Stimulated activated CD4-positive, alpha-beta T cell treated with anti-CD3 and anti-CD28 coated beads, TNF-alpha, amount 100 ng/mL, for 1 hour (primary cell): ENCODE results near the gene TRMT11.
"Not testable (repeated sequence)": the region's sequence is repeated elsewhere in the genome, so short reads cannot be mapped to it uniquely, and the experiment has no call there.

Experiments
- DNase-seq, 3 donors: peaks; one replicate each; pipeline ENCODE4 v3.0.0-alpha.2; 2020; ENCODE audit warnings: low read depth in 3 of 3, low spot score in 1 of 3

The TRMT11 gene

DNA sequence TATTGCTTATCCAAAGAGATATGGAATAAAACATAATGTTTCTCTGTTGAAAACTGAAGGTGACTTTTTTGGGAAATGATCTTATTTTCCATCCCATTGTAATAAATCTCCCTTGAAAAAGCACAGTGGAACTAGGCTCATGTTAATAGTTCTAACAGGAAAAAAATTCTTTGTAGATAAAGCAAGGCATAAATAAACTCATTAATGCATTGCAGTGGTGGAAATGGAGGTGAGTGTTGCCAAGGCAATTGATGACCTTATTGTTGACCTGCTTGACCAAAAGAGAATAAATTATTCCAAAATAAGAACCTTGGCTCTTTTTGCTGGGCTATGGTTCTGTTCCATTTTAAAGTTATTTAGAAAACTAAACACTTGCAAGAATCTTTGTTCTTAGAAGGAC lies 55.2 kb downstream of the TRMT11 start:
- no peak for DNase-seq

DNA sequence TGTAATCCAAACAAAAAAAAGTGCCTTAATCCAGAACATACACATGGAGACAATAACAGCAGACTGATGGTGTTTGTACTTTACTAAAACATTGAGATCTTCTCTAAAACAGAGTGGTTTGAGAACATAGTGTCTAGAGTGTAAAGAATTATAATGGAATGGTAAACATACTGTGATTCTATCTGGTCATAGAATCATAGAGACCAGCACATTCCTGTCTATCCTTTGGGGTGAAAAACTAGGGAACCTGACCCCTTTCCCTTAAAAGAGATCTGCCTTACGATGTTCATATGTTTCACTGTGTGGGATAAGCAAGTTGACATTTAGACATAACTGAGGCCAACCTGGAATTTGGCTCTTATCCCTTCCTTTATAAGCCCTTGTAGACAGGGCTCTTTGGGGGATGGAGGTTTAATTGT lies 55.7 kb downstream of the TRMT11 start:
- DNase-seq = no peak

- DNase-seq = no peak
These were observed 61.3 kb downstream of the TRMT11 start for GRCh38 chr6:126047648-126048047.

- DNase-seq = no peak
These were observed 62.3 kb downstream of the TRMT11 start for GRCh38 chr6:126048635-126049034.

GRCh38 chr6:126050795-126051194 lies 64.5 kb downstream of the TRMT11 start:
- no peak for DNase-seq

DNA sequence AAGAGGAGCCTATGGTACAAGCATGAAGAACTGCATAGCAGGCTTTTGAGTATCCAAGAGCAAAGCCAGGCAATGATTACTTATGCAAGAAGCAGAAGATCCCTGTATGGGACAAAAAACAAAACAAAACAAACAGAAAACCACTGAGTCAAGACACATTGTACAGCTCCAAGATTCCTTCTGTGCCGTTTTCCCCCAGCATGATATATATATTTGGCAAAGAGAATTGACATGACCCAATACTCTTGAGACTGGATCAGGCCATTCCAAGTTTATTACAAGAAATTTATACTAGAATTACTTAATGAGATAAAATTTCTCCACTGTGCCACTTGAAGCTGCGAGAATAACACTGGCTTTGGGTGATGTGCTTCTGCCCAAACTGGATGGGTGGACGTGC lies 65.5 kb downstream of the TRMT11 start:
- no peak for DNase-seq

GRCh38 chr6:126052485-126052884 lies 66.1 kb downstream of the TRMT11 start:
- DNase-seq = no peak

- DNase-seq = no peak
These were observed 67.9 kb downstream of the TRMT11 start for GRCh38 chr6:126054258-126054702.

DNA sequence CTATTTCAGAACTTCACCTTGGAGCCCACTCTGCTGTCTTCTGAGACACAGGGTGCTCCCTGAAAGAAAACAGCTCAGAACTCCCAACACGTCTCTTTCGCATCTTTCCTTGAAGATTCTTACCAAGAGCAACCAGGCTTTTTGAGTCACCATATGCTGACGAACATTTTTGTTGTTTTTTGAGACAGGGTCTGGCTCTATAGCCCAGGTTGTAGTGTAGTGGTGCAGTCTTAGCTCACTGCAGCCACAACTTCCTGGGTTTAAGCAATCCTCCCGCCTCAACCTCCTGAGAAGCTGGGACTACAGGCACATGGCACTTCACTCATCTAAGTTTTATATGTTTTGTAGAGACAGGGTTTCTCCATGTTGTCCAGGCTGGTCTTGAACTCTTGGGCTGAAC lies 68.5 kb downstream of the TRMT11 start:
- no peak for DNase-seq

DNA sequence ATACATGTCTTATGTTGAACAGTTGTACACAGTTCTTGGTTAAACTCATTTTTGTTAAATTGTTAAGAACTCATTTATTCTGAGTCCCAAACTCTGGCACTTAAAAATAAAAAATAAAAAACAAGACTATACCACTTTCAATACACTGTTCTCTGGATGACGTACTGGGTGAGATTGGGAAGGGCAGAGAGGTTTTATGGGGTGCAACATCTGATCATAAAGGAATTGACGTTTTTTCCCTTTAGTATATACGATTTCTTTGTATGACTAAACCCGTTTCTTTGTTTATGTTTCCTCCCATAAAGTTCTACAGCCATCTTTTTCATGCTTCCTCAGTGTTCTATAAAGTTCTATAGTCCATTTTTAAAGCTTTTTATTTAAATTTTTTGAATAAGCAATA lies 69.1 kb downstream of the TRMT11 start:
- no peak for DNase-seq

- no peak for DNase-seq
These were observed 70.1 kb downstream of the TRMT11 start for GRCh38 chr6:126056355-126057004.

GRCh38 chr6:126058085-126058484 lies 71.7 kb downstream of the TRMT11 start:
- DNase-seq = not testable (repeated sequence)

DNA sequence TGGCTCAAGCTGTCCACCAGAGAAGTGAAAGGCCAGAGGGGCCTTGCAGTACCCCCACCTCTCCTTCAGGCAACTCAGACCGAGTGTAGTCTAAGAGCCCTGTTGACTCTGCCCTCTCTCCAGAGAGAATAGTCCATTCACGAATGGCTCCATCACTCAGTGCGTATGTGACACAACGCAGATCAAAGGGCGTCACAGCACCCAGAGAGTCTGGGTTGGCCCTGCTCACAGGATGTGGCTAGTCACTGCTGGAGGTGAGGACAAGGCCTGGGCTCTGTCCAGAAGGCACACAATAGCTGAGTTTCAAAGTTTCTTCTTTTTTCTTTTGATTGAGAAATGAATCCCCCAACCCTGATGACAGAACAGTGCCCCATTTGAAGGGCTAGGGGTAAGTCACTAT lies 74.1 kb downstream of the TRMT11 start:
- DNase-seq = no peak

DNA sequence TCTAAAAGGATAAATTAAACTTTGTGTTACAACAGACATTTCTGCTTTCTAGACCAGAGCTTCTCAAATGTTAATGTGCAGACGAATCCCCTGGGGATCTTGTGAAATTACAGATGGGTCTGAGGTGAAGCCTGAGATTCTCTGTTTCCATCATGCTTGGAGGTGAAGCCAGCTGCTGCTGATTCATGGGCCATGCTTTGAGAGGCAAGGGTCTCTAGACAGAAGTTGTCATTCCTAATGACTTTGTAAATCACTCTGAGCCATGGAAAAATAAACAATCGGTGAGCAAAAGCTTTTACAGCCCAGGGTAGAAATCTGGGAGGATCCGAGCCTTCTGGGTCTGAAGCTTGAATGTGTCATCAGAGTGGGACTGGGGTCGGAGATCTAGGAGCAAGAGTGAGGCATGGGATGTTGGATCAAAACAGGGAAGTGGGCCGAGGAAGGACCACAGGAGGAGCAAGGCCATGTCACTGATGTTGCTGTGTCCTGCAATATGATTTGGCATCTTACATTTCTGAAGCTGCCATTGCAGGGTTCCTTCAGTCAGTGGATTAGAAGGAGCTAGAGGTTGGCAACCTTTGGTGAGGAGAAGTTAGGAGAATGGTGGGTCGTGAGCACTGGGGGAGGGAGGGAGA lies 77.3 kb downstream of the TRMT11 start:
- no peak for DNase-seq

- no peak for DNase-seq
These were observed 78.0 kb downstream of the TRMT11 start for GRCh38 chr6:126064257-126064747.

DNA sequence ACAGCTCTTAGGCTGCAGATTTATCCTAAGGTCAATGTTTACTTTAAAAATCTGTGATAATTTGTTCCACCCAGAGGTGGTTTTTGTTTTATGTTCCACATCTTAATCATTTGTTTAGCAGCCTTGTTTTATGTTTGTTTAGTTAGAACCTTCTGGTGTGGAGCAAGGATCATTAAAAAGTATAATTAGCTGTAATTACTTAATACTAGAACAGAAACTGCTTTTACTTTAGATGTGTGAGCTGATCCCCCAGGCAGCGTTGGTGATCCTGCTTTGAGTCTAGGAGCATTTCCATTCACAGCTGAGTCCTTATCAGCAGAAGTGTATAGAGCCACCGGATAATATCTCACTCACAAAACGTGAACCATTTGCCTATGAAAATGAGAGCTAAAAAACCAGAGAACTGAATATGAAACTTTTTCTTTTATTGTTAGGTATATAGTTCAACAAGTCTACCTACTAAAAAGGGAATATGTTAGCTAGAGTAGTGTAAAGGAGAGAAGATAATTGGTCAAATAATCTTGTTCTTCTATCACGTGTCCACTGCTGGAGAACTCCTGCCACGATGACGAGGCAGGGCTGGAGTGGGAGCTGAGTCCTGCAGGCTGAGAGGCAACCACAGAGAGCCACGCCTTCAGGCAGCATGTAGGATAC lies 78.5 kb downstream of the TRMT11 start:
- DNase-seq = no peak

DNA sequence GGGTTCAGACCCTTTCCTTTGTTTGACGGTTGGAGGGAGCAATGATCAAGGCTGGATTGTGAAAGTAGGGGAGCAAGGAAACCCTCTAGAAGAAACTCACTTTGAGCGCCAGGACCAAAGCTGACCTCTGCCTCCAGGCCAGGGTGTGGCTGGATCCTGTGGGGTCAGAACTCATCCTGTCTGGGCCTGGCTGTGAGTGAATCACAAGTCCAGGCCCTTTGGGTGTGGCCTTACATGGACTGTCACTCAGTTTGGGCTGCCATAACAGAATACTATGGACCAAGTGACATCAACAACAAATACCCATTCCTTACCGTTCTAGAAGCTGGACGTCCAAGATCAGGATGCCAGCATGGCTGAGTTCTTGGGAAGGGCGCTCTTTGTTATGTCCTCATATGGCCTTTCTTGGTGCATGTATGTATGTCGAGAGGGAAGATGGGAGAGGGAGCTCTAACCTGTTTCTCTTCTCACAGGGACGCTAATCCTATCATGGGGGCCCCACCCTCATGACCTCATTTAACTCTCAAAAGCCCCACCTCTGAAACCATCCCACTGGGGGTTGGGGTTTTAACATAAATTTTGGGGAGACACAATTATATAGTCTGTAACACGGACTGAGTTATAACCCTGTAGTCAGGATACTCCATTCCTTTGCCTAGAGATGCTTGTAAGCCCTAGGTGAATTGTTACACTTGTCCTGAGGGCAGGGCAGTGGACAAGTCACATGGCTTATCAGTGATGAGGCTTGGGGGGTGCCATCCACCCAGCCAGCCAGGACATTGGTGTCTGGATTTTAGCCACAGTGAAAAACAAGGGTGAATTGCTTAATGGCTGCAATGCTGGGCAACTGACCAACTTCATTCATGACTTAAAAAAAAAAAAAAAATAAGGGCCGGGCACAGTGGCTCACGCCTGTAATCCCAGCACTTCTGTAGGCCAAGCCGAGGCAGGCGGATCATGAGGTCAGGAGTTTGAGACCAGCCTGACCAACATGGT lies 80.0 kb downstream of the TRMT11 start:
- DNase-seq = no peak

DNA sequence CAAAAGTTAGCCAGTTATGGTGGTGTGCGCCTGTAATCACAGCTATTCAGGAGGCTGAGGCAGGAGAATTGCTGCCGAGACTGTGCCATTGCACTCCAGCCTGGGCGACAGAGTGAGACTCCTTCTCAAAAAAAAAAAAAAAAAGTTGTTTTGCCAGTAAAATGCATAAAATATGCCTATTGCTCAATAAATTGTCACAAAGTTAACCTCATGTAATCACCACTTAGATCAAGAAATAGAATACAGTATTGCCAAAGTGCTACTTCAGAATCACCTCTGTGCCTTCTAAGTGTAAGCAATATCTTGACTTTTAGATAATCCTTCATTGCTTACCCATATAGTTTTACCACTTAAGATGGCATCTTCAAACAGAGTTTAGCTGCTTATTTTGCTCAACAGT lies 80.7 kb downstream of the TRMT11 start:
- no peak for DNase-seq

- no peak for DNase-seq
These were observed 83.1 kb downstream of the TRMT11 start for GRCh38 chr6:126069449-126069848.

DNA sequence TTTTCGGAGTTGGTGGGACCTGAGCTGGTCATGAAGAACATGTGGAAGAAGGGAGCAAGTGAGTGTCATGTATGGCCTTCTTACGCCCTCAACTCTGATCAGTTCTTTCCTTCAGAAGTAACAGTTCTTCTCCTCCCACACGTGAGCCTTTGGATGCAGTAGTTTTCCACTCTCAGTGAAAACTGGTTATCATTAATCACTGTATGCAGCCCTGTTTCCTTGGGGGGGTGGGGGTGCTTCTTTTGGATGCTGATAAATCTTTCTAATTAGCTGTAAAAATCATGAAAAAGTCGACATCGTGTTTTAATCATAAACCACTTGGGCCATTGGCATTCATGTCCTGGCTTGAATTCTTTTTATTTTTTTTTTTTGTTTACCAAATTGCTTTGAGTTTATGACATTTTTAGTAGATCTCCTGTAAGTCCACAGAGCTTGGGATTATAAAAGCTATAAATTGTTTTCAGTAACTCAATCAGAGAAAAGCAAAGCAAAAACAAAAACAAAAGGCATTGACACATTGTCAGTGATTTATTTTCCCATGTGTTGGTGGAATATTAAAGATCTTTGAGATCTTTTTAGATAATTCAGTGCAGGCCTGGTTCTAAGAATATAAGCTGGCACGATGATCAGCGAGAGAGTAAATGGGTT lies 84.8 kb downstream of the TRMT11 start:
- DNase-seq = no peak

- no peak for DNase-seq
These were observed 85.8 kb downstream of the TRMT11 start for GRCh38 chr6:126072172-126072571.
